Frontal cortex (tissue), 4 donors: Measurements from ENCODE around the gene HACD3. TPM values are rescaled to one million over a fixed set of nuclear protein-coding genes. Genes with fewer than 3 reads are reported as not detected.
"Not testable (repeated sequence)": the region's sequence is repeated elsewhere in the genome, so short reads cannot be mapped to it uniquely, and the experiment has no call there.

Source experiments
- DNase-seq, 2 donors: peaks; one replicate each; pipeline ENCODE4 v3.0.0; 2012; ENCODE audit warnings: low spot score in 2 of 2
- FAIRE-seq: peaks from 2 replicates; lab custom pipeline; 2012; peaks lifted over from hg19 to GRCh38; lab: Jason Lieb, UNC
- total RNA-seq: library from RNA; depleted of rRNA; stranded (reverse); fragments of >200 nt; gene quantifications from one replicate; pipeline ENCODE4 v1.2.3, GENCODE V29; 2014
- donor health status: control.
- donor health status: control.
- donor health status: control.

HACD3 gene
- total RNA-seq, 1 donor from 2014 or later = 128 TPM

DNA sequence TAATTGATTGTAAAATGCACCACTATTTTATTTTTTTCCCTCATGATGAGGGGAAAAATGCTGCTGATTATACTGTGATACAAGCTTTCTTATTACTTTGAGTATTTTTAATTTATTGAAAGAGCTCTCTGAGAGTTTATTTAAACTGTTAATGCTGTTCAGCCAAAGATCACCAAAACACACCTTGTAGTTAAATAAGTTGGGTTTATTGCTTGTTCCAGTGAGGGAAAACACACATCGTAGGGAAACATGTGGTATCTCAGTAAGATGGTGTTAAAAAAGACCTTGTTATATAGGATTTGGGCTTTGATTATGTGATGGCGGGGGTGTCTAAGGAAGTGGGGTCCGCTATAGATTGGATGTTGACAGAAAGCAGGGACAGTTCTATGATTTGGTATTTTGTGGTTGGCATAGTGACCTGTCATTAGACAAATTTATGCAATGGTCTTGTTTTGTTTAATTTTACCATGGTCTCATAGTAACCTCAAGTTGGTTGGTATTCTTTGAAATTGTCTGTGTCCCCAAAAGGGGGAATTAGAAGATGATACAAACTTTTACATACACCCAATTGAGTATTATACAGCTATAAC, 11.1 kb downstream of the HACD3 start:
- no peak for FAIRE-seq
- DNase-seq = no peak

DNA sequence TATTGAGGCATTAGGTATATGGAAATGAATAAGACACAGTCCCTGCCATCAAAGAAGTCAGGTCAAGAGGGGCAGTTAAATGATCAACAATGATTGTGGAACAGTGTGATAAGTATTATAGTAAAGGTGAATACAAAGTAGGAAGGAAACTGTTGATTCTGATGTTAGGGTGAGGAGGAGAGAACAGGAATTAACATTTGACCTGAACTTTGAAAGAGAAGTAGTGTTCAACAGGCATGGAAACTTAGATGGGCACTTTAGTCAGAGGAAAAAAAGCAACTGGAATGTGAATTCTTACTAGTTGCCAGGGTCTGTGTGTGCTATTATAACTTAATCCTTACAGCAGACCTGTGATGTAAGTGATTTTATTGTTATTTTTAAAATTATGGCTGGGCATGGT, 17.6 kb downstream of the HACD3 start:
- FAIRE-seq (no peak), DNase-seq (no peak)

DNA sequence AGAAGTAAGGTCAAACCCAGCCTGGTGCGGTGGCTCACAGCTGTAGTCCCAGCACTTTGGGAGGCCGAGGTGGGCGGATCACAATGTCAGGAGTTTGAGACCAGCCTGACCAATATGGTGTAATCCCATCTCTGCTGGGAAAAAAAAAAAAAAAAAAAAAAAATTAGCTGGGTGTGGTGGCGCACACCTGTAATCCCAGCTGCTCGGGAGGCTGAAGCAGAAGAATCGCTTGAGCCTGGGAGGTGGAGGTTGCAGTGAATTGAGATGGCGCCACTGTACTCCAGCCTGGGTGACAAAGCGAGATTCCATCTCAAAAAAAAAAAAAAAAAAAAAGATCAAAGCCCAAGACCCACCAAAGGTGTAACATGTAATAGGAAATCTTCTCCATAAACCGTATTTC, 19.0 kb downstream of the HACD3 start:
- FAIRE-seq, DNase-seq: not testable (repeated sequence)

DNA sequence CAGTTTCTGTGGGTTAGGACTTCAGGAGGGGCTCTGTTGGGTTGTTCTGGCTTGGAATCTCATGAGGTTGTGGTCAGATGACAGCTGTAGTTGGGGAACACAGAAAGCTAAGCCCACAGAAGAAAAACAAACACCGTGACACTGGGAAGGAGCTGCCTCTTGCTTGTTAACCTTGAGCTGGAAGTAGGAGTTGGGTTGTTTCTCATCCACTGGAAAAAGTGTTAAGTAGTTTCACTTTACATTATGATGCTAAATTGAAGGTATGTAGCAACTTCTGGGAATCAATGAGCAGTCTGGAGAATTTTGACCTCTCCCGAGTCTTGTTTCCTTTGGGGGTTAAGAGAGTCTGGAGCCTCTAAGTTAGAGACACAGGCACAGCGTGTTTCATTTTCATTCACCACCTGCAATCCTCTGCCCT, 20.4 kb downstream of the HACD3 start:
- FAIRE-seq (no peak), DNase-seq (no peak)

DNA sequence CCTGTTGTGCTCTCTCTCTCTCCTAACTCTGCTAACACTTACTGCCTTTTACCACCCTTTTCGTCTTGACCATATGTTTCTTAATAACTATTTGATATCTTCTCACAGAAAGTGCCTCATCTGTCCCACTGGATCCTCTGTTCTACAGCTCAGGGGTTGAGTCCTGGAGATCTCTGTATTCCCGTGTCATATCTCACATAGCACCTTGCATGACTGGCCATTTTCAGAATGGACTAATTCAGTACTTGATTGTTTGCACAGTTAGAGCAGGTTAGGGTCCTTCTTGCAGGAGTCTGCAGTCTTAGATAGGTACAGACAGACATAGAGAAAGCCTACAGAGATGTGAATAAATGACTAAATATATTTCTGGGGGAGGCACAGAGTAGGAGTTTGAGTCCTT, 20.9 kb downstream of the HACD3 start:
- DNase-seq = no peak
- no peak for FAIRE-seq

DNA sequence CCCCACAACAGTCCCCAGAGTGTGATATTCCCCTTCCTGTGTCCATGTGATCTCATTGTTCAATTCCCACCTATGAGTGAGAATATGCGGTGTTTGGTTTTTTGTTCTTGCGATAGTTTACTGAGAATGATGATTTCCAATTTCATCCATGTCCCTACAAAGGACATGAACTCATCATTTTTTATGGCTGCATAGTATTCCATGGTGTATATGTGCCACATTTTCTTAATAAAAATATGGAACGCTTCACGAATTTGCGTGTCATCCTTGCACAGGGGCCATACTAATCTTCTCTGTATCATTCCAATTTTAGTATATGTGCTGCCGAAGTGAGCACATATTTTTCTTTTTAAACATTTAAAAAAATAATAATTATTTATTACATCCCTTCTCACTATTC, 22.6 kb downstream of the HACD3 start:
- not testable (repeated sequence) for FAIRE-seq, DNase-seq

DNA sequence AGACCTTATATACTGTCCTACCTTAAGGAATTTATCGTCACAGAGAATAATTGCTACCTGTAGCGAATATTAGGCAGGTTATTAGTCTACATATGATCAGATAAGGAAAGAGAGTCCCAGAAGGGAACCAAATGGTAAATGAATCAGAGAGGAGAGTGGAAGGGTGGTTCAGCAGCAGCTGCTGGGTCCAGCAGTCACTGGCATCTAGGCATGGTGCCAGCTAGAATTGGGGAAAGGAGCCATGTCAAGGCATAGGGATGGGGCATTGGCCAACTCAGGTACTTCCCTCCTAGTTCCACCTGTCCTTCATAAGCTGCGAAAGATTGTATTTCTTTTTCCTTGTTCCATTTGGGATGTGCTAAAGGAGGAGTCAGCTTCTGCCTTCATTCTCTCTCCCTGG, 23.4 kb downstream of the HACD3 start:
- DNase-seq (no peak), FAIRE-seq (no peak)

DNA sequence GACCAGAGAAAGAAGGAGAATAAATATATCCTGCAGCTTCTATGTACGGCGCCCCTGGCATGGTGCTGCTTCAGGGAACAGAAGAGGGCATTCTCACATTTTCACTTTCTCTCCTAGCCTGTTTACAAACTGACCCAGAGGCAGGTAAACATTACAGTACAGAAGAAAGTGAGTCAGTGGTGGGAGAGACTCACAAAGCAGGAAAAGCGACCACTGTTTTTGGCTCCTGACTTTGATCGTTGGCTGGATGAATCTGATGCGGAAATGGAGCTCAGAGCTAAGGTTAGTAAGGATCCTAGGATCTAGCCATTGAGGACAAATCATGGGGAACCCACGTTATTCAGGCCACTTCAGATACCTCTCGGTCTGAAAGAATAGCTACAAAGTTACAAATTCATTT, 26.4 kb downstream of the HACD3 start:
- no peak for FAIRE-seq

DNA sequence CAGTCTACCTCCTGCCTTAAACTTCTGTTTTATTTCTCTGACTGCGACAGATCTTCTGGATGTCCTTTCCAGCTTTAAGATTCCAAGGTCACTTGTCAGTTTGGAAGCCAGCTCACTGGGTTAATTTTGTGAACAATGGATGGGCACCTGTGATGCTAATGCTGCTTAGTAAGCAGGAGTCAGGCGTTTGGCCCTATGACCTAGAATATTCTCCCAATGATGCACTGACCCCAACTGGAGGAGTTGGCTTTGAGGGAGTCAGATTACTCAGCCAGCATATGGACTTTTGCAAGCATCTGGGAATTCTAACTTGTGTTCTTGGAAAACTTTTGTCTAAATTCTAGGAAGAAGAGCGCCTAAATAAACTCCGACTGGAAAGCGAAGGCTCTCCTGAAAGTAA, 28.1 kb downstream of the HACD3 start:
- no peak for DNase-seq
- no peak for FAIRE-seq

More for the DNA sequence above, 26.4 kb downstream of the HACD3 start:
- DNase-seq = no peak

DNA sequence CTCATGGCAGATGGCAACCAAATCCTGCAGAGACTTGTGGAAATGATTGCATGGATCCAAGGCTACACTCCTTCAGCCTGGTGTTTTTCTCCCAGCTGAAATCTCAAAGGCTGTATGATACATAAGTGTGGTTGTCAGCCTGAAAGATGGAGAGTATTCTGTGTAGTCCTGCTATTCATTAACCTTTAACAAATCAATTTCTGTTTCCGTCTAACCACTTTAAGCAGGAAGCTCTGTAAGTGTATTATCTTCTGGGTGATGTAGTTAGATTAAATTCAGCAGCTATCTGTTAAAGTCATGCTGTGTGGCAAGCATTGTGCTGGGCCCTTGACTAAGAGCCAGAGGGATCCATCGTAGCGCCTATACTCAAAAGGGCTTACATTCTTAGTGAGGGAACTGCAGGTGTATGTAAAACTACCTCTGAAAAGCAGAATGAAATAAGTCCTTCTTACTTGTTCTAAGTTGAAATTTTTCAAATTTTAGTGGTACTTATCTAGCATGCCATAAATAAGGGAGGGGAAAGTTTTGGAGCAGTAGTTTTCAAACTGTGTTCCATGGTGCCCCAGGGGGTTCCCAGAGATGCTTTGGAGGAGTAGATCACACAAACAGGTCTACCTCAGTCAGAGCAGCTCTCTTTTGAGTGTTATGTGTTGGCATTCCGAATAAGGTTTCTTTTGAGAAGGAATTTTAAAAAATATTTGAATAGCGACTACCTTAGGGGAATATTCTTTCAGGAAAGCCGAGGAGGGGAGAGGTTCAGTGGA, 28.9 kb downstream of the HACD3 start:
- FAIRE-seq = no peak
- DNase-seq = no peak

DNA sequence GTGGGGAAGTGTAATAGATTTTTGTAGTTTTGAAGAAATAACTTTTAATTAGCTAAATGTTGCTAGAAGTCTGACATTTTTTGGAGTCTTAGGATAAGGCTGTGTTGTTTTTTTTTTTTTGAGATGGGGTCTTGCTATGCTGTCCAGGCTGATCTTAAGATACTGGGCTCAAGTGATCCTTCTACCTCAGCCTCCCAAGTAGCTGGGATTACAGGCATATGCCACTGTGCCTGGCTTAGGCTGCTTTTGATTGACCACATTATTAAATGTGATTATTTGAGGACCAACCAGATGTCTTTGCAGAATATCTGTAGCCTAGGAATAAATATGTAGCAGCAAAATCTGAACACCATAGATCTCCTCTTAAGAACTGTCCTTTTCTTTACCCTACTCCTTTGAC, 29.7 kb downstream of the HACD3 start:
- DNase-seq (no peak), FAIRE-seq (no peak)

DNA sequence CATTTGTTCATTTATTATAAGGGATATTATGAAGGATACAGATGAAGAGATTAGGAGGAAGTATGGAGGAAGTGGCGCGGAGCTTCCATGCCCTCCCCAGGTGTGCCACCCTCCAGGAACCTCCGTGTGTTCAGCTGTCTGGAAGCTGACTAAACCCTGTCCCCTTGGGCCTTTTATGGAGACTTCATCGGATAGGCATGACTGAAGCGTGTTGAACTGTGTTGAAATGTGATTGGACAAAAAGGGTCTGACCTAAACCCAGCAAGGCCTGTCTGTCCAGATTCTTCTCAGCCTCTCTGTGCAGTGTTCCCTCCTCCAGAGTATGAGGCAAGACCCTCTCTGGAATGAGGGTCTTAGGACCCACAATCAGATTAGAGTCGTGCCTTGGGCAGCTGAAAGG, 31.7 kb downstream of the HACD3 start:
- no peak for FAIRE-seq
- DNase-seq = no peak

DNA sequence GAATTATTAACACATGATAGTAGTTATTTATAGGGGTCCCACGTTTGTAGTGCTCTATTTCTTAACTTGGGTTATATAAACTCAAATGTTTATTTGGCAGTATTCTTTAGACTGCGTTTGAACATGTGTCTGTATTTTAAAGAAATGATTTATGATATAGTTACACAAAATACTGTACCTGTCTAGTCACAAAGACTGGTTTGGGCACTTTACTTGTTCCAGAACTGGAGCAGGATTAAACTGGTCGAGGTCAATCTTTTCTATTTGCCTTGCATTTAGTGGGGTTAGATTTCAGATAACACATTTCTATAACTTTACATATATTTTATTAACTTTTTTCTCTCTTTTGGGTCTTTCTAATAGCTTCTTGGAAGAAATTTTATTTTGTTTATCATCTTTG, 39.5 kb downstream of the HACD3 start:
- DNase-seq (no peak), FAIRE-seq (no peak)

DNA sequence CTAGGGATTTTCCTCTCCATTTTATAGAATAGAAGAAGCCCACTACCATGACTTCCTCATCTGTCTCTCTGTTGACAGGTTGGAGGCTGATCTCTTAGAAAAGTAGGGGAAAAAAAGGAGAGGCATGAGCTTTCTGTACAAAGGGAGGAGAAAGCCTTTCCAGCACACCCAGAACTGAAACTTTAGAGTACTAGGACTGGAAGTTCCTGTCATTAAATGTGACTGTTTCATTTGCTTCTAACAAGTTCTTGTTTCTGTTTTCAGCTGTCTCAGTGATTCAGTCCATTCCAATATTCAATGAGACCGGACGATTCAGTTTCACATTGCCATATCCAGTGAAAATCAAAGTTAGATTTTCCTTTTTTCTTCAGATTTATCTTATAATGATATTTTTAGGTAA, 41.7 kb downstream of the HACD3 start:
- FAIRE-seq (no peak), DNase-seq (no peak)

DNA sequence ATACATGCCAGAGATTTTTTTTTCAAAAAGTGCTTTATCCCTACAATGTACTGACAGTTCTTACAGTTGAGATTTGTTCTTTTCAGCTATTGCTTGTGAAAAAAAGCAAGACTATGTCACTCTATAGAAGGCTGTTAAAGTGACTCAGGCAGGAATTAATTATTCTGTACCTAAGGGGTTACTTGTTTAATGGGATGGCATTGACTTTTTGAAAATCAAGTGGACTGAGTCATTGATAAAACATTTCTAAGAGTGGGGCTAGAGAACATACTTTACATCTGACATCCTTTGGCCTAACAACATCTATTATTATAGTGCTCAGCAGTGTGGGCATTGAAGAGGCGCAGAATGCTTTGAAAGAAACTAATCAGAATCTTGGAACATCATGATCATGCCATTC, 46.4 kb downstream of the HACD3 start:
- DNase-seq (no peak), FAIRE-seq (no peak)

DNA sequence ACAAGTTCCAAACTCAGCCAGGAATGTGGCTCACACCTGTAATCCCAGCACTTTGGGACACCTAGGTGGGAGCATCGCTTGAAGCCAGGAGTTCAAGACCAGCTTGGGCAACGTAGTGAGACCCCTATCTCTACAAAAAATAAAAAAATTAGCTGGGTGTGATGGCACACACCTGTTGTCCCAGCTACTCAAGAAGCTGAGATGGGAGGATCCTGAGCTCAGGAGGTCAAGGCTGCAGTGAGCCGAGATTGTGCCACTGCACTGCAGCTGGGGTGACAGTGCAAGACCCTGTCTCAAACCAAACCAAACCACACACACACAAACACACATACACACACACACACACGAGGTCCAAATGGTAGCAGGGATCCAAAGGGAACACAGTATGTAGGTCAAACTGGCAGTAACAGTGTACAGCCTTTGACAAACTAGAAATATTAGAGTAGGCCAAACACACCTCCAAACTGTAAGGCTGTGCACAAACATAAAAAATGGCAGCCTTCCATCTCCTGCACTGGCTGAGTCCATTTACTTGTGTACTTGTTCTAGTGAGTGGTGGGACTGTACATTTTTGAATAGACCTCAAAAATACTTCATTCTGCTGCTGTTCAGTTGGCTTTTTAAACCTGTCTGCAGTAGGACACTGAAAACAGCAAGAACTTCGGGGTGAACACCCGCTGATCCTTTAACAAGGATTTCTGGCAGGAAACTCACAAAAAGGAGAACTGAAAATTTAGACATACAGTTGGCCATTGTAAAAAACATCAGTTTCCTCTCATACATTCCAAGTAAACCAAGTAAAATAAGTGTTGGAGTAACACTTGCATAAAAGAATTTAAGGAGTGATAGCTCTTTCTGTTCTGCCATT, 47.1 kb downstream of the HACD3 start:
- DNase-seq (no peak), FAIRE-seq (no peak)

DNA sequence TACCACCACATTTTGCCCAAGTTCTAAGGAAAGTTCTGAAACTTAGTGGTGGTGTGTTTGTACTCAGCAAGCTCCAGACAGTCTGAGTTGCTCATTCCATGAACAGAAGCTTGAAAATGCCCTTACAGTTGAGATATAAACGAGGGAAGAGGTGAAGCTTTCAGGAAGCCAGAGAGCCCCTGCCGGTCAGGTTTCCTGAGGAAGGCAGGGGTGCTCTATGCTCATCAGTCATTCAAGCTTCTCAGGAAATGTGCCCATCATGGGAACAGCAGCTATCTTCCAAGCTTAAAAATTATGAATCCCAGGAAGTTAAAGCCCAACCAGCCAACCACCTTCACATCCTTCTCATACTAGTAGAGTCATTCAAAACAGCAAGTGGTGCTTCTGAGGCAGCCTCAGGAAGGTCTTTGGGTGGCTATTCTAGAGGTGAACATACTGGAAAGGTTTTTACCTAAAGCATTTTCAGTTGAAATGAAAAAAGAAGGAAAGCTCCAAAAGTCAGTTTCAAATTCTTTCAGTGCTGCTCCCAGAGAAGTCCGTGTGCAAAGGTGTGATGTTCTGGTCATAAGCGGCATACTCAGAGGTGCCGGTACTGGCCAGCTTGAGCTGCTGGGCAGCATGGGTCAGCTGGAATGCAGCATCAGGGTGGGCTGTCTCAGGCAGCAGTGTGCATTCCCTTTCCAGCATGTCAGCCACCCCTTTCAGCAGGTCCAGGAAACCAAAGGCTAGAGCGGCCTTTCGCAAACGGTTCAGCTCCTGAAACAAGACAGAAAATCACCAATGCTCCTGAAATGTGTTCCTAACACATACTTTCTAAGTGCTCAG, 48.9 kb downstream of the HACD3 start:
- FAIRE-seq (no peak), DNase-seq (no peak)

DNA sequence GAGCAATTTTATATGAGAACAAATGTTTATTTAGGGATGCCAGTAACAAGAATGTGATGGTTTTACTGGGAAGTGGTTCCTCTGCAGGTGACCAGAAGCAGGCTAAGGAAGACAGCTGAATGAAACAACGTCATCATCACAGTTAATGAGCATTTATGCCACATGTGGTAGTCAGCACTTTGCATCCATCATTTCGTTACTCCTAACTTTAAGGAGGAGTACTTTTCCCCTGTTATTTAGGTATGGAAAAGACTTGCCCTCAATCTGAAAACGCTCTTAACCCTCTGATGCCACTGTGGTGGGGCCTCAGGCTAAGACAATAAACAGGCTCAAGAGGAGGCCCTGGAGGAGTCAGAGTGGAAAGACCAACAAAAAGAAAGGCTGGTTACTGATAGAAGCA, 49.5 kb downstream of the HACD3 start:
- no peak for DNase-seq
- no peak for FAIRE-seq

DNA sequence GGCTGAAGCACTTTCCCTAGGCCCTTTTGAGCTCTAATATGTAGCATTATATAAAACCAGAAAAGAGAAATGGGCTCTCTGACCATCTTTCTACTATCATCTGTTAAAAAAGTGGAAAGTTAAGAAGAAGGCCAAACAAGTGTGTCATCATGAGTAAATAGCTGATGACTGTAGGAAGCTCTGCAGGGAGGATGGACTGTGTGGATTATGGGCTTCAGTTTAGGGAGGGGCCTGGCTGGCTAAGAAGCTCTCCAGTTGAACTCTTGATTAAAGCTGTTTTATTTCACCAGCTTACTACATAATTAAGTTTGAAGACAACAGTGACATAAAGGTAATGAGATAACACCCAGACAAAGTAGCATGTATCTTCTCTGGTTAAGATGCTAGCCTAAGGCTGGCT, 50.0 kb downstream of the HACD3 start:
- FAIRE-seq (no peak), DNase-seq (no peak)

DNA sequence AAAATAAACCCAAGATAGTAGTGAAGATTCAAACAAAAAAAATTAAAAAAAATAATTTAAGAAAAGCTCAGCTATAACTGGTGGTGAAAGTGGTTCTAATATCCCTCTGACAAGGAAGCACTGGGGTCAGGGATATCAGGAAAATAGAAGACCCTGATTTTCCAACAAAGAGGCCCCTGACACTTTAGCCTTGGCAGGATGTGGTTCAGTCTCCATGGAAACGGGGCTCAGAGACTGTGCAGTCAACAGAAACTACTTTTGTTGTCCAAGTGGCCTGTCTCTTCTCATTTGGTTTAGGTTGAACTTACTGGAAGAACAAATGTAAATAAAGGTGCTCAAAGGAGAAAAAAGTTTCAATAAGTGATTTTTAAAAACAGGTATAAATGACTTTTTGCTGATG, 53.4 kb downstream of the HACD3 start:
- DNase-seq = no peak
- no peak for FAIRE-seq
